HS-27A (cell line): ENCODE results near the gene KICS2.
"Not testable (repeated sequence)": the region's sequence is repeated elsewhere in the genome, so short reads cannot be mapped to it uniquely, and the experiment has no call there.

ENCODE experiments used
- DNase-seq: peaks from one replicate; pipeline ENCODE4 v3.0.0-alpha.2; 2012; ENCODE audit warnings: low read depth, missing footprints

KICS2 gene

GRCh38 chr12:64222009-64222765 lies at the start of gene KICS2:
TSS of gene KICS2 (minus strand) at chr12:64222296. CDS start at chr12:64222237, 59 bp downstream.
- DNase-seq = peak; percentile 79

- DNase-seq = no peak
Observed at GRCh38 chr12:64270411-64270810, 48.3 kb upstream of the KICS2 start.

GRCh38 chr12:64269161-64269560 lies 47.1 kb upstream of the KICS2 start:
- DNase-seq = no peak

- DNase-seq = no peak
Observed at GRCh38 chr12:64268409-64268808, 46.3 kb upstream of the KICS2 start.

- DNase-seq = no peak
Observed at GRCh38 chr12:64265839-64266238, 43.7 kb upstream of the KICS2 start.

- DNase-seq = no peak
Observed at GRCh38 chr12:64261813-64262212, 39.7 kb upstream of the KICS2 start.

GRCh38 chr12:64258576-64258975 lies 36.5 kb upstream of the KICS2 start:
- no peak for DNase-seq

GRCh38 chr12:64256166-64256800 lies 34.2 kb upstream of the KICS2 start:
- peak; percentile 41 for DNase-seq

GRCh38 chr12:64255249-64255648 lies 33.2 kb upstream of the KICS2 start:
- DNase-seq = no peak

GRCh38 chr12:64253356-64253755 lies 31.3 kb upstream of the KICS2 start:
- DNase-seq = no peak

GRCh38 chr12:64252681-64253080 lies 30.6 kb upstream of the KICS2 start:
- DNase-seq = no peak

- no peak for DNase-seq
Observed at GRCh38 chr12:64243809-64244208, 21.7 kb upstream of the KICS2 start.

GRCh38 chr12:64240781-64241180 lies 18.7 kb upstream of the KICS2 start:
- no peak for DNase-seq

GRCh38 chr12:64237382-64237781 lies 15.3 kb upstream of the KICS2 start:
- no peak for DNase-seq

GRCh38 chr12:64236549-64236948 lies 14.5 kb upstream of the KICS2 start:
- DNase-seq = no peak

GRCh38 chr12:64232196-64232595 lies 10.1 kb upstream of the KICS2 start:
- peak; percentile 30 for DNase-seq

- DNase-seq = no peak
Observed at GRCh38 chr12:64229796-64230195, 7.7 kb upstream of the KICS2 start.

GRCh38 chr12:64229240-64229639 lies 7.1 kb upstream of the KICS2 start:
- DNase-seq = no peak

GRCh38 chr12:64225626-64226025 lies 3.5 kb upstream of the KICS2 start:
- no peak for DNase-seq

- peak; percentile 65 for DNase-seq
Observed at GRCh38 chr12:64221651-64222008, 466 bp downstream of the KICS2 start.

GRCh38 chr12:64220046-64220445 lies 2.0 kb downstream of the KICS2 start:
- no peak for DNase-seq

GRCh38 chr12:64219145-64219544 lies 3.0 kb downstream of the KICS2 start:
- DNase-seq = no peak

GRCh38 chr12:64218597-64218996 lies 3.5 kb downstream of the KICS2 start:
- DNase-seq = no peak

- not testable (repeated sequence) for DNase-seq
Observed at GRCh38 chr12:64217643-64218042, 4.5 kb downstream of the KICS2 start.
